ENCODE results near the gene TDP1.

TDP1 gene

GRCh38 chr14:89947344-89947743, 8.4 kb upstream of the TDP1 start:
- no peak for DNase-seq

GRCh38 chr14:89952576-89952975, 3.2 kb upstream of the TDP1 start:
- DNase-seq = no peak

- no peak for DNase-seq
Measured at GRCh38 chr14:89953602-89954001, 2.1 kb upstream of the TDP1 start.

- peak; percentile 93 for DNase-seq
Measured at GRCh38 chr14:89954070-89955021, 1.4 kb upstream of the TDP1 start, which contains the start of gene EFCAB11. Gene EFCAB11 (minus strand): TSS chr14:89954730. CDS start chr14:89954660, 70 bp downstream.

GRCh38 chr14:89955022-89955744, 544 bp upstream of the TDP1 start:
- no peak for DNase-seq

- no peak for DNase-seq
Measured at GRCh38 chr14:89956661-89957009, 908 bp downstream of the TDP1 start.

- no peak for DNase-seq
Measured at GRCh38 chr14:89957376-89957775, 1.6 kb downstream of the TDP1 start.

- DNase-seq = no peak
Measured at GRCh38 chr14:89957791-89958190, 2.1 kb downstream of the TDP1 start.

- DNase-seq = no peak
Measured at GRCh38 chr14:89958966-89959365, 3.2 kb downstream of the TDP1 start.

- DNase-seq = no peak
Measured at GRCh38 chr14:89959853-89960445, 4.2 kb downstream of the TDP1 start.

GRCh38 chr14:89960914-89961313, 5.2 kb downstream of the TDP1 start:
- DNase-seq = no peak

GRCh38 chr14:89963288-89963978, 7.7 kb downstream of the TDP1 start:
- DNase-seq = no peak

GRCh38 chr14:89965839-89966238, 10.1 kb downstream of the TDP1 start:
- DNase-seq = no peak

GRCh38 chr14:89973234-89973823, 17.6 kb downstream of the TDP1 start:
- peak; percentile 8 for DNase-seq

GRCh38 chr14:89977668-89978067, 21.9 kb downstream of the TDP1 start:
- DNase-seq = no peak

- no peak for DNase-seq
Measured at GRCh38 chr14:89978656-89979055, 22.9 kb downstream of the TDP1 start.

GRCh38 chr14:89983375-89983774, 27.6 kb downstream of the TDP1 start:
- DNase-seq = no peak

GRCh38 chr14:89986462-89987160, 30.9 kb downstream of the TDP1 start:
- no peak for DNase-seq

GRCh38 chr14:89987161-89987475, 31.4 kb downstream of the TDP1 start:
- no peak for DNase-seq

- DNase-seq = no peak
Measured at GRCh38 chr14:89988787-89989186, 33.1 kb downstream of the TDP1 start.

GRCh38 chr14:89990218-89990617, 34.5 kb downstream of the TDP1 start:
- no peak for DNase-seq

GRCh38 chr14:89990623-89991275, 35.0 kb downstream of the TDP1 start:
- no peak for DNase-seq
